Endothelial cell of umbilical vein (primary cell): ENCODE data around the gene TMCC2. TPM values are rescaled to one million over a fixed set of nuclear protein-coding genes. Genes with fewer than 3 reads are reported as not detected.

Experiments
- BruUV-seq: library from RNA; stranded (reverse); fragments of 400-500 nt; replicated peaks from 2 replicates; lab custom pipeline; 2021; lab: Mats Ljungman, UMichigan
- CTCF ChIA-PET: fragments of 300-600, 350-600 bp; sonication (Branson Sonifier 250); formaldehyde crosslinking; loops from one replicate; lab custom pipeline; 2021; ENCODE audit warnings: antibody characterized with exemption, inconsistent platforms; lab: Charles Lee
- POLR2A ChIA-PET: fragments of 300-600, 350-600 bp; sonication (Branson Sonifier 250); formaldehyde crosslinking; loops from one replicate; lab custom pipeline; 2021; ENCODE audit warnings: antibody characterized with exemption, inconsistent platforms; lab: Charles Lee
- DNase-seq: peaks from one replicate; pipeline ENCODE4 v3.0.0-alpha.2; 2011; ENCODE audit warnings: low read depth, low spot score
- FAIRE-seq: peaks from 2 replicates; lab custom pipeline; 2011; peaks lifted over from hg19 to GRCh38; lab: Jason Lieb, UNC
- H2AFZ ChIP-seq: 2 replicates; pipeline ENCODE4 v1.6.0; 2012; ENCODE audit warnings: low read depth, low read length, control low read depth, inconsistent platforms
- H3K27ac ChIP-seq: 2 replicates; pipeline ENCODE4 v1.5.1; 2011; ENCODE audit warnings: low read depth, mild to moderate bottlenecking, control low read depth, low read length, moderate library complexity; ENCODE audit not compliant: insufficient read depth
- H3K27me3 ChIP-seq, 2 experiments: 2 replicates each; pipeline versions ENCODE4 v1.6.0 to v1.6.1; 2011; ENCODE audit warnings: low read length in 2 of 2, mixed read lengths in 1 of 2; ENCODE audit not compliant: control insufficient read depth in 2 of 2, insufficient read depth in 2 of 2
- H3K36me3 ChIP-seq, 2 experiments: 2 replicates in 1 of 2; 3 replicates in 1 of 2; pipeline ENCODE4 v1.5.1; 2011; ENCODE audit warnings: low read length in 2 of 2, mild to moderate bottlenecking in 1 of 2, moderate library complexity in 1 of 2; ENCODE audit not compliant: control insufficient read depth in 2 of 2, insufficient read depth in 2 of 2; ENCODE audit errors: extremely low read depth in 1 of 2
- H3K4me1 ChIP-seq: 3 replicates; pipeline ENCODE4 v1.5.1; 2011; ENCODE audit warnings: mild to moderate bottlenecking, low read length; ENCODE audit not compliant: control insufficient read depth, insufficient read depth; ENCODE audit errors: extremely low read depth
- H3K4me2 ChIP-seq: 2 replicates; pipeline ENCODE4 v1.6.1; 2011; ENCODE audit warnings: low read length, control low read depth, mixed read lengths; ENCODE audit not compliant: insufficient read depth
- H3K4me3 ChIP-seq, 3 experiments: fragments of 200-600 bp in 1 of 3; sonication (generic), shearing (Covaris generic) in 1 of 3; replicated peaks in 1 of 3; 2 replicates each; pipeline ENCODE4 v1.5.1; 2011 to 2016; ENCODE audit warnings: control low read depth in 3 of 3, low read length in 3 of 3, mild to moderate bottlenecking in 2 of 3, inconsistent platforms in 1 of 3, low read depth in 1 of 3, moderate library complexity in 1 of 3; ENCODE audit not compliant: insufficient read depth in 1 of 3
- H3K79me2 ChIP-seq: 2 replicates; pipeline ENCODE4 v1.6.0; 2012; ENCODE audit warnings: low read length, inconsistent platforms; ENCODE audit not compliant: control insufficient read depth, insufficient read depth
- H3K9ac ChIP-seq: replicated peaks from 2 replicates; pipeline ENCODE3; 2011; ENCODE audit warnings: low read length, control low read depth; ENCODE audit not compliant: insufficient read depth; ENCODE audit errors: extremely low read depth
- H3K9me1 ChIP-seq: replicated peaks from 3 replicates; pipeline ENCODE4 v1.6.0; 2011; ENCODE audit warnings: mild to moderate bottlenecking, low read length; ENCODE audit not compliant: control insufficient read depth, insufficient read depth; ENCODE audit errors: extremely low read depth
- H3K9me3 ChIP-seq: replicated peaks from 2 replicates; pipeline ENCODE4 v1.5.1; 2012; ENCODE audit warnings: low read length, inconsistent platforms; ENCODE audit not compliant: control insufficient read depth, insufficient read depth
- H4K20me1 ChIP-seq: replicated peaks from 2 replicates; pipeline ENCODE3; 2011; ENCODE audit warnings: mild to moderate bottlenecking, low read length; ENCODE audit not compliant: control insufficient read depth, insufficient read depth; ENCODE audit errors: extremely low read depth
- CTCF ChIP-seq, 2 donors: IDR thresholded peaks; 1 replicate in 1 of 2; 2 replicates in 1 of 2; pipeline ENCODE4 v1.5.1; 2011; ENCODE audit warnings: low read length in 2 of 2, mild to moderate bottlenecking in 2 of 2, moderate library complexity in 2 of 2, control low read depth in 1 of 2, inconsistent platforms in 1 of 2, low read depth in 1 of 2; ENCODE audit not compliant: insufficient read depth in 1 of 2; ENCODE audit errors: extremely low read depth in 1 of 2
- EZH2 ChIP-seq: IDR thresholded peaks from 2 replicates; pipeline ENCODE4 v1.6.1; 2012; ENCODE audit warnings: borderline replicate concordance, low read depth, mild to moderate bottlenecking, moderate library complexity, low read length, inconsistent platforms; ENCODE audit not compliant: severe bottlenecking
- FOS ChIP-seq: IDR thresholded peaks from 2 replicates; pipeline ENCODE4 v1.6.1; 2011; ENCODE audit warnings: mild to moderate bottlenecking, low read length, moderate library complexity, borderline replicate concordance; ENCODE audit not compliant: insufficient read depth
- GATA2 ChIP-seq: IDR thresholded peaks from 2 replicates; pipeline ENCODE4 v1.7.0; 2011; ENCODE audit warnings: low read depth, mild to moderate bottlenecking, moderate library complexity, mixed read lengths, low read length; ENCODE audit not compliant: insufficient read length, insufficient read depth
- JUN ChIP-seq: IDR thresholded peaks from 2 replicates; pipeline ENCODE4 v1.6.1; 2011; ENCODE audit warnings: borderline replicate concordance, low read depth; ENCODE audit not compliant: insufficient read length, insufficient read depth
- MAX ChIP-seq: IDR thresholded peaks from 2 replicates; pipeline ENCODE4 v1.6.1; 2011; ENCODE audit not compliant: insufficient read depth, insufficient read length
- MYC ChIP-seq: IDR thresholded peaks from one replicate; pipeline ENCODE4 v1.6.1; 2011; ENCODE audit warnings: mild to moderate bottlenecking, low read depth, low read length
- POLR2A ChIP-seq: IDR thresholded peaks from 2 replicates; pipeline ENCODE4 v1.6.1; 2012; ENCODE audit warnings: low read depth, mild to moderate bottlenecking, control low read depth, low read length
- POLR2AphosphoS5 ChIP-seq: IDR thresholded peaks from 2 replicates; pipeline ENCODE4 v1.6.1; 2012; ENCODE audit warnings: low read depth, mild to moderate bottlenecking, control low read depth, low read length, moderate library complexity; ENCODE audit not compliant: insufficient read depth
- dilution Hi-C: fragments of 300-500 bp; cut with MboI; formaldehyde crosslinking; loops from one replicate; pipeline ENCODE4 v1.15.0; 2019; ENCODE audit warnings: low sequenced_read_pairs; ENCODE audit not compliant: extremely low pct_ligation_motif_present
- intact Hi-C: fragments of 100-400 bp; cut with micrococcal nuclease; formaldehyde crosslinking; loops from one replicate; pipeline ENCODE4 v1.10.0; 2022
- polyA plus RNA-seq, 4 experiments: library from polyadenylated mRNA; depleted of rRNA in 3 of 4; stranded (reverse) in 3 of 4; unstranded in 1 of 4; fragments of >200 nt; gene quantifications; 2 replicates each; pipeline versions ENCODE4 v1.2.1 to v1.2.3, GENCODE V29; 2011 to 2012; ENCODE audit warnings: missing spikeins in 1 of 4
- total RNA-seq: library from RNA; stranded (reverse); gene quantifications from 2 replicates; pipeline ENCODE4 v1.2.3, GENCODE V29; 2021

TMCC2 gene
- total and polyA plus RNA-seq, 2 donors (not counting 3 experiments of a cell fraction or from before 2014, with no cell fraction given), result 2.0 to 2.1 TPM

- no TSS peak for BruUV-seq
- peak; percentile 99 for FAIRE-seq
- Histone ChIP-seq H2AFZ (peak overlapping the region; percentile 14), H4K20me1 (no peaks in the 10 kb centered on the region), H3K9me1 (no peaks in the 10 kb centered on the region), H3K36me3 (no peaks in the 10 kb centered on the region), H3K4me3 (no peak overlapping the region), H3K4me1 (peaks cover 34% of the 10 kb centered on the region), H3K4me2 (peak overlapping the region; percentile 12), H3K79me2 (no peaks in the 10 kb centered on the region), H3K27ac (peak overlapping the region; percentile 45), H3K9ac (no peak overlapping the region), H3K27me3 (no peaks in the 10 kb centered on the region), H3K9me3 (no peaks in the 10 kb centered on the region)
- dilution Hi-C loops, result no loop called here
- ChIA-PET POLR2A (interaction anchor here (0.6 to 1.6 kb wide), 6 partner anchors 10 to 36 kb away, joined by 3 to 7 read pairs (median 6); partner anchors contain the start of gene NUAK2), CTCF (interaction anchor here (0.8 to 17.5 kb wide), 10 partner anchors 9 to 374 kb away, joined by 3 to 1536 read pairs (median 6); partner anchors contain the start of gene NUAK2)
- DNase-seq, result peak; percentile 95
- no peak for TF ChIP-seq GATA2
- peak; percentile 84 for TF ChIP-seq JUN
- peak; percentile 33 for TF ChIP-seq POLR2A
- TF ChIP-seq CTCF (IDR thresholded peaks at IDR 0.05; ENCODE audit: extremely low read depth in 1 of 2, insufficient read depth in 1 of 2, low read depth in 1 of 2, low read length in 2 of 2), result peak in 1 of 2 donors; percentile 9
- no peak for TF ChIP-seq EZH2
- TF ChIP-seq FOS, result peak; percentile 97
- peak; percentile 67 for TF ChIP-seq POLR2AphosphoS5
- TF ChIP-seq MAX, result no peak
- peak; percentile 38 for TF ChIP-seq MYC
- intact Hi-C loops, result loop anchor here (1.0 kb wide), 3 partner anchors 10 to 37 kb away; partner anchors contain the start of gene NUAK2
Observed at GRCh38 chr1:205284420-205285144, 56.8 kb downstream of the TMCC2 start.
